Kidney epithelial cell (primary cell): ENCODE results near the gene EPS8L2. TPM values are rescaled to one million over a fixed set of nuclear protein-coding genes. Genes with fewer than 3 reads are reported as not detected.

ENCODE experiments used
- DNase-seq: peaks from one replicate; pipeline ENCODE4 v3.0.0-alpha.2; 2010; ENCODE audit warnings: low read depth
- H3K27me3 ChIP-seq: 2 replicates; pipeline ENCODE4 v1.6.0; 2011; ENCODE audit warnings: low read length; ENCODE audit not compliant: control insufficient read depth, insufficient read depth
- H3K36me3 ChIP-seq: 2 replicates; pipeline ENCODE4 v1.5.1; 2011; ENCODE audit warnings: low read length; ENCODE audit not compliant: control insufficient read depth, insufficient read depth
- H3K4me3 ChIP-seq: 2 replicates; pipeline ENCODE4 v1.5.1; 2011; ENCODE audit warnings: low read depth, mild to moderate bottlenecking, control low read depth, low read length
- CTCF ChIP-seq: IDR thresholded peaks from 2 replicates; pipeline ENCODE4 v1.5.1; 2011; ENCODE audit warnings: mild to moderate bottlenecking, moderate library complexity, low read length, control low read depth, inconsistent platforms; ENCODE audit not compliant: insufficient read depth, poor library complexity, severe bottlenecking
- total RNA-seq: library from RNA; depleted of rRNA; stranded (reverse); fragments of >200 nt; gene quantifications from 2 replicates; pipeline ENCODE4 v1.2.3, GENCODE V29; 2015

Gene EPS8L2
- total RNA-seq, 1 donor from 2014 or later: 119 TPM

- Histone ChIP-seq H3K36me3 (no peaks in the 10 kb centered on the region), H3K4me3 (peak within 1 kb of the TSS; percentile 85), H3K27me3 (no peaks in the 10 kb centered on the region)
- TF ChIP-seq CTCF: peak; percentile 2
- no peak for DNase-seq
These were observed 41.4 kb downstream of the EPS8L2 start, which contains the start of gene TALDO1 for GRCh38 chr11:747158-748006. TSS of gene TALDO1 (plus strand) at chr11:747464. CDS start at chr11:747482, 18 bp downstream.

- Histone ChIP-seq H3K27me3 (no peaks in the 10 kb centered on the region), H3K4me3 (peak overlapping the region; percentile 85), H3K36me3 (no peaks in the 10 kb centered on the region)
- no peak for TF ChIP-seq CTCF
- no peak for DNase-seq
These were observed 42.0 kb downstream of the EPS8L2 start for GRCh38 chr11:748007-748359.

DNA sequence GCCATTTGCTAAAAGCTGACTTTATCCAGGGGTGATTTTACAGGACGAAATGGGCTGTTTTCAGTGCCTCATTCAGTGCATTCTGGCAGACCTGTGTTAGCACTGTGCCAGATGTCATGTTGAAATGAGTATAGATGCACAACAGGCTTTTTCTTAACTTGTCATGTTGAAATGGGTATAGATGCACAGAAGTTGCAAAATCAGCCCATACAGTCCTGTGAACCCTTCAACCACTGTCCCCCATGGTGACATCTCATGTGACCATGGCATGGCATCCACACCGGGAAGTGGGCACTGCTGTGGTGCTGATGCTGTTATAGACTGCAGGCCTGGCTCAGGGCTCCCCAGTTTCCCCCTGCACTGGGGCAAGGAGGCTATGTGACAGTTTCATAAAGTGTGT lies 43.7 kb downstream of the EPS8L2 start:
- no peaks in the 10 kb centered on the region for H3K36me3 ChIP-seq
- no peak for TF ChIP-seq CTCF

DNA sequence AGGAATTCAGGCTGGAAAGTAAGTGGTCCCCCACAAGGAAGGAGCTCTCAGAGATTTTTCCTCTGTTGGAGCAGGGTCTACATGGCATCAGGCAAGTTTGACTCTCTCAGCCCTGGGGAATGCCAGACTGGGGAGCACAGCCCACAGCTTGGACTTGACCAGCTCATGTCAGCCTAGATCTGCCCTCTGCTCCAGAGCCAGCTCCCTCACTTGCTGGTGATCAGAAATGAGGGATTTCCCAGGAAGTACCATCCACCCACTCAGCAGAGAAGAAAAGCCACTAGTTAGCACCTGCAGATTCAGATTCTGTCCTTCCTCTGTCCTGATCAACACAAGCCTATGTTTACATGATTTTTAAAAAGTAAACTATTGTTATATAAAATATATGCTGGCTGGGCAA lies 54.2 kb downstream of the EPS8L2 start:
- no peak for TF ChIP-seq CTCF
- Histone ChIP-seq H3K36me3 (peaks cover 6% of the 10 kb centered on the region), H3K4me3 (no peak overlapping the region)

More for the DNA sequence above, 43.7 kb downstream of the EPS8L2 start:
- no peak for DNase-seq
- Histone ChIP-seq H3K27me3 (no peaks in the 10 kb centered on the region), H3K4me3 (no peak overlapping the region)

DNA sequence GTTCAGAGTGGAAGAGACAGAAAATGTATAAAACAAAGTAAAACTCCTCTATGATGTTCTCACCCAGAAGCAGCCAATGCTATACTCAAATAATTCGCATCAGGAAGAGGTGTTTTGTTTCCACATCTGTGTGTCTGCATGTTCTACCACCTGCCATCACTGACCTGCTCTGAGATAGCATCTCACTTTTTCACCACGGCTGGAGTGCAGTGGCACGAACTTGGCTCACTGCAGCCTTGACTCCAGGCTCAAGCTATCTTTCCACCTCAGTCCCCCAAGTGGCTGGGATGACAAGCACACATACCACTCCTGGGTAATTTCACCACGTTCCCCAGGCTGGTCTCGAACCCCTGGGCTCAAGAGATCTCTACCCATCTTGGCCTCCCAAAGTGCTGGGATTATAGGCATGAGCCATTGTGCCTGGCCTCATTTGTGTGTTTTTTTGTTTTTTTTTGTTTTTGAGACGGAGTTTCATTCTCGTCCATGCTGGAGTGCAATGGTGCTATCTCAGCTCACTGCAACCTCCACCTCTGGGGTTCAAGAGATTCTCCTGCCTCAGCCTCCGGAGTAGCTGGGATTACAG lies 55.6 kb downstream of the EPS8L2 start:
- TF ChIP-seq CTCF: no peak
- DNase-seq: no peak
- H3K4me3 ChIP-seq: no peak overlapping the region
- H3K36me3 ChIP-seq: peaks cover 9% of the 10 kb centered on the region
- H3K27me3 ChIP-seq: no peaks in the 10 kb centered on the region

More for the DNA sequence above, 54.2 kb downstream of the EPS8L2 start:
- H3K27me3 ChIP-seq: no peaks in the 10 kb centered on the region
- no peak for DNase-seq
